Activated T-helper 1 cell treated with anti-CD3 and anti-CD28 coated beads, Interleukin-2, amount 50 U/mL, for 16 hours (primary cell): ENCODE measurements around the gene CCDC137.
"Not testable (repeated sequence)": the region's sequence is repeated elsewhere in the genome, so short reads cannot be mapped to it uniquely, and the experiment has no call there.

ENCODE experiments used
- DNase-seq, 2 donors: peaks; one replicate each; pipeline ENCODE4 v3.0.0-alpha.2; 2020; ENCODE audit warnings: low read depth in 1 of 2, low spot score in 1 of 2

CCDC137 gene

DNA sequence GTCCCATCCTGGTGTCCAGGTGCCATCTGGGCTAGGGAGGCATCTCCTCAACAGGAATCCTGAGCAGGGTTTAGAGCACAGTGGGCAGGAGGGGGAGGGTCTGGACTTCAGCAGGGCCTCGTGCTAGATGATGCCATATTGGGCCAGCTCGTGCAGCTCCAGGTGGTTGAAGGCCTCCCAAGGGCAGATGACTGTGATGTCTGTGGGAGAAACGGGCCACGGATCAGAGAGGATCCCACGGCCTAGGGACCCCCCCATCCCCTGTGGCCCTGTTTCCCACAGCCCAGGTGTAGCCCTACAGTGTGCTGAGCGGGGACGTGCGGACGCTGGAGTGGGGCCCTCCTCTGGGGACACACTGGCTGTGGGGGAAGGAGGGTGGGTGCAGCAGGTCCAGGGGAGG lies 15.6 kb upstream of the CCDC137 start:
- no peak for DNase-seq

DNA sequence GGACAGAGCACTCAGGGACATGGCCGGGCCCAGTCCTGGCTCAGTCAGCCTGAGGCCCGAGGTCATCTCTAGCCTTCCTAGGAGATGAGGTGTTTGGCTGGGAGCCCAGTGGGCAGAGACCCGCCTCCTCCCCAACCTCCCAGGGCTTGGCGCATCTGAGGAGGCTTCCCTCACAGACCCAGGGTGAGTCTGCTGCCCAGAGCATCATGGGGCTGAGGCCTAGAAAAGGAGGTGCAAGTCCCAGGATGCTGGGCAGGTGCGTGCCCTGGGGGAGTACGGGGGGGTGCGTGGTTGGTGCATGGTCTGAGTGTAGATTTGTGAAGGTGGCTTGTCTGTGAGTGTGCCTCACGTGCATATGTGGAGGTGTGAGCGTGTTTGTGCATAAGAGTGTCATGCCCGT lies 14.8 kb upstream of the CCDC137 start:
- no peak for DNase-seq

DNA sequence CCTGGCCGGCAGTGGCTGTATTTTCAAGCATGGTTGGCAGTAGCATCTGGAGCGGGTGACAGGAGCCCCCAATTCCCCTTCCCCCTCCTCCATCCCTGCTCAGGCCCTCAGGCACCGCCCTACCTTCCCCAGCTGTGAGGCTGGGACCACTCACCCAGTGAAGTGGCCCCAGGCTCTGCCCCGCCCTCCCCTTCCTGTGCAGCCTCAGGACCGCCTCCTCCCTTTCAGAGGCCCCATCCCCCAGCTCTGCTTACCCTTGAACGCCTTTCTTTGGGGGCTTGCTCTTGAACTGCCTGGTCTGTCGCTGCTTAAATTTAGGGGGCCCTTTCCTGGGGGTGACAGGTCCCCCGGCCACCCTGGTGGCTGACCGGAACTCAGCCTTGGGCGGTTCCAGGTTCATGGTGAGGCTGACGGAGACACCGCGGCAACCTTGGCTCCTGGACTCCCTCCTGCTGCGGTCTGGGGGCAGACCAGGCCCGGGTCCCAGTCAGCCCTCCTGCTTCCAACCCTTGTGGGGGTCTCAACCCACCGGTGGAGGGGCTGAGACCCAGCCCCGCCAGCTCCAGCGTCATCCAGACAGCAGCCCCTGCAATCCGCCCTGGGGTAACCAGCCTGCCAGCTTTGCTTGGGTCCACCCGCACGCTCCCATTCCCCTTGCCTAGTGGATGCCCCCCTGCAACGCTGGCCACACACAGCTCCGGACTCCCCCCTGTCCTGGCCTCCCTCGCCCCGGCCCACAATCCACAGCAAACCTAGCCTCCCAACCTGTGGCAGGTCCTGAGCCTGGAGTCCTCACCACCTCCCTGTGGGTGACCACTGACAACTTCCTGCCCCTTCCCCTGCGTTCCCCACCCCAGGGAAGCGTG lies 13.4 kb upstream of the CCDC137 start:
- DNase-seq, result no peak

DNA sequence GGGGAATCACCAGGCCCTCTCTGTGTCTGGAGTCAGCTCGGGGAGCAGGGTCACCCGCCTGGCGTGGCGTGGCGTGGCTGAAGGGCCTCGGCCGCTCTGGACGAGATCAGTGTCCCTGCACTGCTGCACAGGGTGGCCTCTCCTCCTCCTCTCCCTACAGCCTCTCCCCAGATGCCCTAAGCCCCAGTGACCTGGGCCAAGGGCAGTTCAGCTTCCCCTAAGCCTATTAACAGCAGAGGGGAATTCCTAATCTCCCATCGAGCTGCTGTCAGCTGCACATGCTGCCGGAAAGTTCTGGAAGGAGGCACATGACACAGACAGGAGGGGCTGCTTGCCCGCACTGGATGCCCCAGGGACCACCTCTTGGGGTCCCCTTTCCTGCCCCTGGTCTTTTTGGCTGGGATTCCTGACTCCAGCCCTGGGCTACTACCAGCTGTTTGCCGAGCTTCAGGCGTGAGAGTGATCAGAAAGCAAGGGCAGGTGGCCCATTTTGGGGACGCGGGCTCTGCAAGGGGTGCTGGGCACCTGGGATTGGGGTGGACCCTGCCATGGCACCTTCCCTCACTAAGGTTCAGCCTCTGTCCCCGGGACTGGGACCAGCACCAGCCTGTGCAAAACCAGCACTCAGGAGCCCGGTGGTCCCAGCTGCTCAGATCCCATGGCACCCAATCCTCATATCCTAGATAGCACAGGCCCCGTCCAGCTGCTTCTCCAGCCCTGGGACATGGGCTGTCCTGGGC lies 11.0 kb upstream of the CCDC137 start:
- DNase-seq, result no peak

DNA sequence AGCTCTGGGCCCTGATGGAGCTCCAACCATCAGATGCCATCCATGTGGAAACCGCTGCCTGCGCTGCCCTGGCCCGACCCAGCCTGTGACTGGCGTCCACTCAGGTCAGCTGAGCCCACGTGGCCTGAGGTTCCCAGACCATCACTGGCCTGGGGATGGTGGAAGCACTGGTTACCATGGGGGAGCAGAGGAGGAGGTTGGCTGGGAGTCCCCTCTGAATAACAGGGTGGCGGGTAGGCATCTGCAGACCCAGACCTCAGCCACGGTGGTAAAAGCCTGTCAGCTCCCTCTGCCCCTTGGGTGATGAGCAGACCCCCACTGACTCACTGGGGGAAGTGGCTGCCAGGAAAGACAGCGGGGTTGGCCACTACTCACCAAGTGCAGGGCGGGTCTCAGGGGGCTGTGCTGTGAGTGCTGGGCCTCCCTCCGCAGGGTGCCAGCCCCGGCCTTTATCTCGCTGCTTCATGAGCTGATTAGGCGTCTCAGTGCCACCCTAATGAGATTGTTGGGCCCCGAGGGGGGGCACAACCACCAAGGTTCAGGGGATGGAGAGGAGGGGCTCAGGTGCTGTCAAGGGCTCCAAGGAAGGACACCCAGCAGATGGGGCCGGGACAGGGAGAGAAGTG lies 10.3 kb upstream of the CCDC137 start, which contains the start of gene PDE6G:
TSS of gene PDE6G (minus strand) at position 425 of the 626 bp plus-strand sequence. CDS start 3,237 bp downstream, outside the sequence.
- DNase-seq, result no peak

DNA sequence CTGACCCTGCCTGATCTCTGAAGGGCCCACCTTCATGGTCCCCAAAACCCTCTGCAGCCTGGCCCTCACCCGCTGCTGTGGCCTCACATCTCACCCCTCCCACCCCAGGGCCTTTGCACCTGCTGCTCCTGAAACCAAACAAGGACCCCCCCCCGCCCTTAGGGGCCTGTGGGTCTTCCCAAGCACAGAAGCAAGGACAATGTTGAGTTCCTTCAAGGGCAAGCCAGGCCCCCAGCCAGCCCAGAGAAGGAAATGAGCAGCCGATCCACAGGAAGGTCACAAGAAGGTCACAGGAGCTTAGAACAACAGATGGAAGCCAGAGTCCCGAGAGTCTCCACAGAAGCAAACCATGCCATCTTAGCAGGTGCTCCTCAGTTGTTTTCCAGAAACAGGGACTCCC lies 9.7 kb upstream of the CCDC137 start:
- no peak for DNase-seq

DNA sequence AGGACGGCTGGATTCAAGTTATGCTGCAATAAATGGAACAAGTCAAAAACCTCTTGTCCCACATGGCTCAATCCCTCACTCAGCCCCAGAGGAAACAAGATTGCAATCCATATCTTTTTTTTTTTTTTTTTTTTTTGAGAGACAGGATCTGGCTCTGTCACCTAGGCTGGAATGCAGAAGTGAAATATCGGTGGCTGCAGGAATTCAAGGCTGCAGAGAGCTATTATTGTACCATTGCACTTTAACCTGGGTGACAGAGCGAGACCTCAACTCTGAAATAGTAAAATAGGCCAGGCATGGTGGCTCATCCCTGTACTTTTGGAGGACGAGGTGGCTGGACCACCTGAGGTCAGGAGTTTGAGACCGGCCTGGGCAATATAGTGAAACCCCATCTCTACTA lies 7.5 kb upstream of the CCDC137 start:
- DNase-seq, result no peak

DNA sequence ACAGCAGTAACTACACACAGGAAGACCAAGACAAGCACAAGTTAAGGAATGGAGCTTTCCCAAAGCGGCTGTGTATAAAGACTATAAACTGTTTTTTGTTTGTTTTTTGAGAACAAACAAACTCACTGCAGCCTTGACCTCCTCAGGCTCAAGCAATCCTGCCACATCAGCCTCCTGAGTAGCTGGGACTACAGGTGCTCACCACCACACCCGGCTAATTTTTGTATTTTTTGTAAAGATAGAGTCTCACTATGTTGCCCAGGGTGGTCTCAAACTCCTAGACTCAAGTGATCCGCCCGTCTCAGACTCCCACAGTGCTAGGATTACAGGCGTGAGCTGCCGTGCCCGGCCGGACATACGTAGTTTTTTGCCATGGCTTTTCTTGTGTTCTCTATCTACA lies 6.1 kb upstream of the CCDC137 start:
- DNase-seq, result no peak

DNA sequence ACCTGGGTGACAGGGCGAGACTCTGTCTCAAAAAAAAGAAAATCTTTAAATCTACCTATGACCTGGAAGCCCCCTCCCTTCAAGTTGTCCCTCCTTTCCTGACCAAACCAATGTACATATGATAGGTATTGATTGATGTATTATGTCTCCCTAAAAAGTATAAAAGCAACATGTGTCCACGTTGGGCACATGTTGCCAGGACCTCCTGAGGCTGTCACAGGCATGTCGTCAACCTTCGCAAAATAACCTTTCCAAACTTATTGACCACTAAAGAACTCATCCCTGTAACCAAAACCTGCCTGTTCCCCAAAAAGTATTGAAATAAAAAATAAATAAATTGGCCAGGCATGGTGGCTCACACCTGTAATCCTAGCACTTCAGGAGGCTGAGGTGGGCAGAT lies 4.5 kb upstream of the CCDC137 start:
- DNase-seq, result no peak

DNA sequence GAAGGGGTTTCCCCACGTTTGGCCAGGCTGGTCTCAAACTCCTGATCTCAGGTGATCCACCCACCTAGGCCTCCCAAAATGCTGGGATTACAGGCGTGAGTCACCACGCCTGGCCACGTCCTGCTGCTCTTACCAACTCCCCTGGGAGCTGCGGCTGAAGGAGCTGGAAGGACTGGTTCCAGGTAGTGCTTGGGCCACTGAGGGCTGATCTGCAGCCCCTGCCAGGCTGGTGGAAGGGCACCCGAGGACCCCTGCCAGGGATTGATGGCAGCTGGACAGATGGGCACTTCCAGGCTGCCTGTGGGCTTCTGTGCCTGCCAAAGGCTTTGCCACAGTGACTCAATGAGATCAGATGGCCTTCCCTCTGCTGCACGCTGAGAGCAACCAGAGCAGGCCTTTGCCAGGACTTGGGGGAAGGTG lies 2.5 kb upstream of the CCDC137 start:
- DNase-seq, result no peak

DNA sequence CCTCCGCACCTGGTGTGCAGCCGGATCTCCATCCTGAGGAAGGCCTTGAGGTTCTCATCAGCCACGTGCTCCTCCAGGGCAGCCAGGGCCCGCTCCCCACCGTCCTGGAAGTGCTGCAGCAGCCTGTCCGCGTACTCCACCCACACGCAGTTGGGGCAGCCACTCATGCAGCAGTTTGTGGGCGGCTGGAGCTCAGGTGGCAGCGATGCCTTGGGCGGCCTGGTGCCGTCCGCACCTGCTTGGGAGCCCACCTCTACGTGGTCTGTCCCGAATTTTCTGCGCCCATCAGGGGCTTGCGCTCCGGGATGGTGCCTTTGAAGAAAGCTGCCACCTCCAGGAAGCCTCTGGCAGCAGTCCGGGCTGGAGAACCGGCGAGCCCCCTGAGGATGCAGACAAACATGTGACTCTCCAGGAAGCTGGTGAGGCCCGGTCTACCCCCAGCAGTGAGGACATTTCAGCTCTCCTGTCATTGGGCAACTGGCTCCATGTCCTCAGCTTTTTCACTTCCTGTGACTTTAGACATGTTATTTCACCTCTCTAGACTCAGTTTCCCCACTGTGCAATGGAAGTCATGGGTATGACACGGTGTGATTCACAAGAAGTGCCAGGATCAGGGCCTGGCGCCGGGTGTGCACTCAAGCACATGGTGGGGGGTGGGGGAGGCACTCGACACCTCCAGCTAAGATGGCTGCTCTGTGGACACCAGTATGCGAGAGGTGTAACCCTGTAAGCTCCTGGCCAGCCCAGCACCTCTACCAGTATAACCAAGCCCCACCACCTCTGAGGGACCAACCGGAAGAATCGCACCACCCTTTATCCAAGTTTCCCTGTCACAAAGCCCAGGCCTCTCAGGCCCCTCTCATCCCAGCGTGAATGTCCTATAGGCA lies 1.1 kb upstream of the CCDC137 start:
- DNase-seq, result peak in 1 of 2 donors; percentile 26

DNA sequence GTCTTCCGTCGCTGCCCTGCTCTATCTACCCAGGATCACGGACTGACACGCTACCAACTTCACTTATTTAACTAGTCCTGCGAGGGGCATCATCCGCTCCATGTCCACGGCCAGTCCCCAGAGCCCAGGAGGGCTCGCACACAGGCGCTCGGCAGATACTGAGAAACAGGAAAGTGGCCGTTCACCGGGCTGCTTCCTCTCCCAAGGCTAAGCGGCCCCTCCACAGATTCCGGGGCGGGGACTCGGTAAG lies 520 bp upstream of the CCDC137 start:
- DNase-seq, result no peak

DNA sequence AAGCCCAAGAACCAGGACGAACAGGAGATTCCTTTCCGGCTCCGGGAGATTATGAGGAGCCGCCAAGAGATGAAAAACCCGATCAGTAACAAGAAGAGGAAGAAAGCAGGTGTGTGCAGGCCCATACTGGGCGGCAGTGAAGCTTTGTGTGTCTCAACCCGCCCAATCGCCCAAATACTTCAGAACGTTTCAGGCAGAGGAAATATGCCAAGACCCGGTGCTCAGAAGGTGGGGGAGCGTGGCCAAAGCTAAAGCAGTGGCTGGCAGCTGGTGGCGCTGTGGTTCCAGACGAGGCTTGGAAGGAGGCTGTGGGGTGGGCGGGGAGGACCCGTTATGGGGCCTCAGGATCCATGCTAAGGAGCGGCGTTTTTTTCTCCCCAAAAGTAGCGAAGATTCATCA lies 1.2 kb downstream of the CCDC137 start:
- no peak for DNase-seq

DNA sequence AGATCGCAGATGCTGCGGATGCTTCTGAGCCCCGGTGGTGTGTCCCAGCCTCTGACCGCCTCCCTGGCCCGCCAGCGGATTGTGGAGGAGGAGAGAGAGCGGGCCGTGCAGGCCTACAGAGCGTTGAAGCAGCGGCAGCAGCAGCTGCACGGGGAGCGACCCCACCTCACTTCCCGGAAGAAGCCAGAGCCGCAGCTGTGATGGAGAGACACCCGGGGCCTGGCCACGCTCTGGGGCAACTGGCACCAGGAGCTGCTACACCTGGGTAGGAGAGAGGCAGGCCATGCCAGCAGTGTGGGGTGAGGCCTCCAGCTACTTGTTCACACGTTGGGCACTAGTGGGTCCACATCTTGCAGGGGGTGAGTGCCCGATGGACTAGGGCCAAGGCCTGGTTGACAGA lies 6.0 kb downstream of the CCDC137 start:
- DNase-seq, result no peak

DNA sequence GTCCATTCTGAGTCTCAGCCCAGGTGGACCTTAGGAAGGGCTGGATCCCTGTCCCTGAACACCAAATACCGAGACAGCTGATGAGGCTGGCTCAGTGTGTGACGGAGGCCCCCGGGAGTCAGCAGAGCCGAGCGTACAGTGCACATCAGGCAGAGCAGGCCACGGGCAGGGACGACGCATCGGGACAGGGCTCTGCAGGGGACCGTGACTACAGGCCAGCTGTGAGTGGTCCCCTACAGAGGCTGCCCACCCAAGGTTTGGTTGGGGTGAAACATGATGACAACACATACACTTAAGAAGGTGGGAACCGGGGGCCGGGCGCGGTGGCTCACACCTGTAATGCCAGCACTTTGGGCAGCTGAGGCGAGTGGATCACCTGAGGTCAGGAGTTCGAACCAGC lies 6.4 kb downstream of the CCDC137 start:
- DNase-seq, result no peak

DNA sequence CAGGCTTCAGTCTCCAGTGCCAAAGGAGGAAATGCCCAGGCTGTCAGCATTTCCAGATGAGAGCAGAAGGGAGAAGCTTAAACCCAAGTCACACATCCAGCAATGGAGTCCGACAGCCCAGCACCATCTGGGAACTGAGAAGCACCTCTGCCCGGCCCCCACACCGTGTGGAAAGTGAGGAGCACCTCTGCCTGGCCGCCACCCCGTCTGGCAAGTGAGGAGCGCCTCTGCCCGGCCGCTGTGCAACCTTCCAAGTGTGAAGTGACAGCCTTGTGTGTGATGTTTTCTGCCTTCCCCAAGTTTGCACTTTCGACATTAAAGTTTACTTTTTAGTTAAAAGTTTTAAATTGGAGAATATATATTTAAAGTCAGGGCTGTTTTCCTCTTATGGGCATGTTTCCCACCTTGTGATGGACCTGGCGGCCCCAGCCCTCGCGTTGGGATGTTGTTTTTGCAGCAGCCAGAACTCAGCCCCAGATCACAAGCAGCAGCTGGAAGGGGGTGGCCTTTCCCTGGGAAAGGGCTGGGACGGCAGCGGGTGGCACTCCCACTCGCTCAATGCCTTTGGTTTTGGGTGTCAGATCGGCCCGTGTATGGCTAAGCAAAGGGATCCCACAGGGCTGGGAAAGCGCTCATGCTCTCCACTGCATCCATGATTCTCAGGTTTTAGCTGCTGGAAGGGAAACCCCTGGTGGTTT lies 7.2 kb downstream of the CCDC137 start:
- no peak for DNase-seq

DNA sequence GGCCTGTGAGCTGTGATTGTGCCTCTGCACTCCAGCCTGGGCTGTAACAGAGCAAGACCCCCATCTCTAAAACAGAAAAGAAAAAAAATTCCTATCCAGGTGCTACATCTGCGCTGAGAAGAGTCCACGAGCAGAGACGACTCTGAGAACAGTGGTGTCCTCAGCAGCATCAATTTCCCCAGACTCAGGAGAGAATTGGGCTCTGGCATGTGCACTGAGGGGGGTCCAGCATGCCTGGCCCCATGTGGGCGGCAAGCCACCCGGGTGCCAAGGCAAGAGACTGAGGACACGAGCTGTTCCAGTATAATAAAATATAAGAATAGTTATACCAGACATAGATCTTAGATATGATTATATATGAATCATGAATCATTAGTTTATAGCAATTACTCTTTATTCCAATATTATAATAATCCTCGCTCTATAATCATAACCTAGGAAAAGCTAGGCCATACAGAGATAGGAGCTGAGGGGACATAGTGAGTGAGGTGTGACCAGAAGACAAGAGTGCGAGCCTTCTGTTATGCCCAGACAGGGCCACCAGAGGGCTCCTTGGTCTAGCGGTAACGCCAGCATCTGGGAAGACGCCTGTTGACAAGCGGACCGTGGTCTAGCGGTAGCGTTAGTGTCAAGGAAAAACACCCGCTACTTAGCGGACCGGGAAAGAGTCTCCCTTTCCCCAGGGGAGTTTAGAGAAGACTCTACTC lies 9.1 kb downstream of the CCDC137 start:
- not testable (repeated sequence) for DNase-seq

DNA sequence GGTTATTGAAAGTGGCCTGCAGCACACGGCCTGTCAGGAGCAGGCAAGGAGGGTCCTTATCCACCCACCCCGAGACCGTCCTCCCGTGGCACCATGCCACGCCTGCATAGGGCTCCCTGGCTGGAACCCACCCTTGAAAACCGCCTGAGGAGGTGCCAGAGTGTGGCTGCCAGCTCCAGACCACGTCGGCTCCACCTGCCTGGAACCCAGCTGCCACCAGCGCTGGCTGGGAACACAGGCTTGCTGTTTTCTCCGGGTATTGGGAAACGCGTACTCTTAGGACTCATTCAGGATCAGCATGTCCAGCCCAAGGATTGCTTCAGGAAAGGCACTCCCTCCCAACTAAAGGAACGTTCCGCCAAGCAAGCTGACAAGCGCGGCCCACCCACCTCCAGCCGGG lies 10.4 kb downstream of the CCDC137 start:
- DNase-seq, result no peak

DNA sequence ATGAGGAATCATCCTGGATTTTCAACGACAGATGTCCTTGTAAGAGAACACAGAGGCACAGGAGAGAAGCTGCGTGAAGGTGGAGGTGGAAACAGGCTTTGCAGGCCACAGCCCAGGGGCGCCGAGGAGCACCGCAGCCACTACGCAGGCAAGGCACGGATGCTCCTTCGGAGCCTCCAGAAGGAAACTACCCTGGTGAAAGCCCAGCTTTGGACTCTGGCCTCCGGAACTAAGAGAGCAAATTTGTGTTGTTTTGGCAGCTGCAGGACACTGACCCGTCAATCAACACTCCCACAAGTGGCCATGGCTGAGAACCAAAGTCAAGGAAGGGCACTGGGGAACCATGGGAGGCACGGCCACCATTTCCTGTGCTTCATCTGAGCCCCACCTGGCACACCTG lies 13.6 kb downstream of the CCDC137 start:
- DNase-seq, result no peak

DNA sequence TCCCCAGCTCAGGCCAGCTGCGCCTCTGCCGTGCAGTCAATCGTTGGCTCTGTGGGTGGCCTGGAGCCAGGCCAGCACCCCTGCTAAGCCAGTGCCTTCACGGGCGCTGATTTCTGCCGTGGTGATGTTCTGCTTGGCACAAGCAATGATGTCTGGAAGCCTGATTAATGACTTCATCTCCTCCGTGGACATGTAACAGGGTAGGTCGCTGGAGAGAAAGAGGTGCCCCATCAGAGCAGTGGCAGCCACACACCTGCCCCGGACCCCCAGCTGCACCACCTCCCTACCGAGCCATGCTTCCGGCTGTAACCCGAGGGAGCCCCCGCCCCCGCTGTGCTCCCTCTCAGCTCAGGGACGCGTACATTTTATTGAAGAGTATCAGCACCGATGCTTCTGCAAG lies 15.1 kb downstream of the CCDC137 start:
- DNase-seq, result no peak
